GM18951 (cell line): Measurements from ENCODE around the gene NFIC.
A peak's percentile ranks its signal among the peaks of the same experiment; 100 is the strongest.

Experiments used
- POLR2A ChIP-seq: IDR thresholded peaks from 4 replicates; pipeline ENCODE4 v1.6.1; 2011; ENCODE audit warnings: mild to moderate bottlenecking; ENCODE audit not compliant: insufficient read length, insufficient read depth; ENCODE audit errors: extremely low read depth
- in situ Hi-C: fragments of 300-500 bp; cut with MboI; formaldehyde crosslinking; loops from one replicate; pipeline ENCODE4 v1.12.0; 2022; ENCODE audit warnings: low sequenced_read_pairs, mixed read lengths, inconsistent platforms; ENCODE audit not compliant: unreplicated experiment

Gene NFIC

DNA sequence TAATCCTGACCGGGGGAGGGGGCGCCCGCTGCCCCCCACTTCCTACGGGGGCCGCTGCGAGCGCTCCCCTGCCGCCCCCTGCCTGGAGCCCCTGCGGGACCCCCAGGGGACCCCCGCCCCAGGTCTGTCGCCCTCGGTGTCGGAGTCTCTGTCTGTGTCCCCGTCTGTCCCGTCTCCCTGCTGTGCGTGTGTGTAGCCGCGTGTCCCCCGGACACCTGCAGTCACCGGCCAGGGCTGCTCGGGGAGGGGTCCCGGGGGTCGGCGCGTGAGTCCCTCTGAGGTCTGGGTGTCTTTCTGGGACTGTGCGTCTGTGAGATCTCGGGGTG lies 7.7 kb upstream of the NFIC start:
- no peak for TF ChIP-seq POLR2A
- in situ Hi-C loops = no loop called here

DNA sequence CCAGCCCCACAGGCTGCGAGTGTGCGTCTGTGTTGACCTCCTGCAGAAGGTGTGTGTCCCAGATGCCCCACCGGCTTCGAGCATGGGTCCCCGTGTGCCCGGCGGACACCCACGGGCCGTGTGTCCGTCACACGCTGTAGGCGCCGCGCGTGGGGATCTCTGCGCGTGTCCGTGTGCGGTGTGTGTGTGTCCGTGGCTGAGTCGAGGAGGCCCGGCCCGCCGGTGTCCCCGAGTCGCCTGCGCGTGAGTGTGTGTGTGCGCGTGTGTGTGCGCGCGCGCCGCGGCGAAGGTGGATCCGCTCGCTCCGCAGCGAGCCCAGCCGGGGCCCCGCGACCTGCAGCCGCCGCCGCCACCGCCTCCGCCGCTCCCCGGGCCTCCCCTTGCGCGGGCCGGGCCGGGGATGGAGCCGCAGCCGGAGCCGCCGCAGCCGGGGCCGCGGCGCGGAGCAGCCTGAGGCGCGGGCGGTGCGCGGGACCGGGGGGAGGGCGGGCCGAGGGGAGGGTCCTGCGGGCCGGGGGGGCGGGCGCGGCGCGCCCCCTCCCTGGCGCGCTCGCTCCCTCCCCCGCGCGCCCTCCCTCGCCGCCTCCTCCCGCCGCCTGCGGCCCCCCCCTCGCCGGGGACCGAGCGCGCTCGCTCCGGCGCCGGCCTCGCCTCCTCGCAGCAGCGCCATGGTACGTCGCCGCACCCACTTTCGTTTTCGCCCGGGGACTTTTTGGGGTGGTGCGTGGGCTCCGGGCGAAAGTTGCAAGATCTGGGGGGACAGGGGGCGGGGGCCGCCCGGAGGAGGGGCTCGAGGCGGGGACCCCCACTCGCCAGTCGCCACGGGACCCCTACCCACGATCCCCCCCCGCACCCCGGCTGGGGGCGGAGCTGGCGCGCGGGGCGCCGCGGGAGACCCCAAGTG lies 7.1 kb upstream of the NFIC start:
- TF ChIP-seq POLR2A = peak; percentile 46
- in situ Hi-C loops = no loop called here

- in situ Hi-C loops = no loop called here
- peak; percentile 28 for TF ChIP-seq POLR2A
Observed at GRCh38 chr19:3359919-3360420, 6.4 kb upstream of the NFIC start.

- in situ Hi-C loops = no loop called here
- peak; percentile 42 for TF ChIP-seq POLR2A
Observed at GRCh38 chr19:3360421-3361383, 5.7 kb upstream of the NFIC start.

- TF ChIP-seq POLR2A = no peak
- in situ Hi-C loops = no loop called here
Observed at GRCh38 chr19:3361384-3362216, 4.8 kb upstream of the NFIC start.

DNA sequence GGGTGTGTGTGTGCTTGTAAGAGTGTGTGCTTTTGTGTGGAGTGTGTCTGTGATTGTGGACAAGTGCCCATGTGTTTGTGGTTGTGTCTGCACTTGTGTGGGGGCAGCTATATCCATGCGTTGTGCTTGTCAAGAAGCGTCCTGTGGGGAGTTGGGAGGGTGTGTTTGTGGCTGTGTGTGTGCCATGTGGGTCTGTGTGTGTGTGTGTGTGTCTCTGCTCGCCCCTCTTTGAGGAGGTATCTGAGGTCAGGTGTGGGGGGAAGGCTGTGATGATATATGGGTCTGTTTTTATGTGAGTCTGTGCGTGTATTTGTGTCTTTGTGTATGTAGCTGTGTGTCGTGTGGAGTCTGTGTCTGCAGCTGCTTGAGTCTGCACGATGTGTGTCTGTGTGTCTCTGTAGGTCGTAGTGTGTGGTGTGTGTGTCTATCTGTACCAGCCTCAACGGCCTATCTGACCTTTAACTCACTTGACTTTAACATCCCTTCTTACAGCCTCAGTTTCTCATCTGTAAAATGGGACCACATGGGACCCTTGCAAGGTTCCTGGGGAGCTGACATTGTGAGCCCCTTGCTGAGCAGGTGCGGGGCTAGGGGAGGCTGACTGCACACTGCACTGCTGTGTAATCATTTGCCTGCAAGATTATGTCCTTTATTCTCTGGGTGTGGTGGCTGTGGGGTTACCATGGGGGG lies 4.0 kb upstream of the NFIC start:
- in situ Hi-C loops = no loop called here
- no peak for TF ChIP-seq POLR2A

- TF ChIP-seq POLR2A = no peak
- in situ Hi-C loops = no loop called here
Observed at GRCh38 chr19:3363841-3364500, 2.4 kb upstream of the NFIC start.

DNA sequence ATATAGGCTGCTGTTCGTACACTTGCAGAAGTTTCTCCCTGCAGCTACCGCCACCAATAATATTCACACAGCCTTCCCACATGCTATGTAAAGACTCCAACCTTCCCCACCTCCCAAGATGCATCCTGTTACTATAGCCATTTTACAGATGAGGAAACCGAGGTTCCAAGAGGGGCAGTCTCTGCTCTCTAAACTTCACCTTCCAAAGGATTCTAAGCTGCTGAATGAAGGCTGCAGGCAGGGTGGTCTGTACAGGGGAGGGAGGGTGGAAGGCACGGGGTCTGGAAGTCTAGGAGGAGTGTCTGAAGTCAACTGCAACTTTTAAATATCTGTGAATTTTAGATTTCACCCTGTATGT lies 1.9 kb upstream of the NFIC start:
- TF ChIP-seq POLR2A = no peak
- in situ Hi-C loops = no loop called here

DNA sequence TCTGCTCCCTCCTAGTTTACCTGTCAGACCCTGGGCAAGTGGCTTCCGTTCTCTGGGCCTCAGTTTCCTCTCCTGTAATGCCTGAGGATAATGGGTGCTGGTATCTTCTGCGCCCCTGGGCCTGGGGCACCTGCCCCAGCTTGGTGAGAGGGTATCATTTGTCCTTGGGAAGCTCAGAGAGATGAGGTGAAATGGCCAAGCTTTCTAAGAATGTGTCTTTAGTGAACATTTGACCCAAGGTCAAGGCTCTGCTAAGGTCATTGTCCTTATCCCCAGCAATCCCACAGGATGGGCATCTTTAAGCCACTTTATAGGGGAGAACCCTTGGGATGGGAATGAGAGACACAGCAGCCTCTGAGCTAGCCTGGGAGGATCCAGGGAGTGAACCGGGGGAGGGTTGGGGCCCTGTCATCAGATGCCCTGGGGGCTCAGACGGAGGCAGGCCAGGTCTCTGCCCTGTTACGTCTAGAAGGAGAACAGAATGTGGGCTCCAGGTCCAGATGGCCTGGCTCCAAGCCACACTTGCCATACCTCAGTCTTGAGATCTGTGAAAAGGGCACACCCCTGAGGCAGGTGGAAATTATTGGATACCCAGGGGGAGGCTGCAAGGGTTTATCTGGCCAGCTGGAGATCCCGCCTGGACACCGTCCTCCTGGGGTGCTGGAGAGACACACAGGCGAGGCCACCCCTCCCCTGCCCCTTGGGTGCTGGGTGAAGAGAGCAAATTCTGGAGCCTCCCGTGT lies 1.1 kb upstream of the NFIC start:
- TF ChIP-seq POLR2A = no peak
- in situ Hi-C loops = no loop called here

DNA sequence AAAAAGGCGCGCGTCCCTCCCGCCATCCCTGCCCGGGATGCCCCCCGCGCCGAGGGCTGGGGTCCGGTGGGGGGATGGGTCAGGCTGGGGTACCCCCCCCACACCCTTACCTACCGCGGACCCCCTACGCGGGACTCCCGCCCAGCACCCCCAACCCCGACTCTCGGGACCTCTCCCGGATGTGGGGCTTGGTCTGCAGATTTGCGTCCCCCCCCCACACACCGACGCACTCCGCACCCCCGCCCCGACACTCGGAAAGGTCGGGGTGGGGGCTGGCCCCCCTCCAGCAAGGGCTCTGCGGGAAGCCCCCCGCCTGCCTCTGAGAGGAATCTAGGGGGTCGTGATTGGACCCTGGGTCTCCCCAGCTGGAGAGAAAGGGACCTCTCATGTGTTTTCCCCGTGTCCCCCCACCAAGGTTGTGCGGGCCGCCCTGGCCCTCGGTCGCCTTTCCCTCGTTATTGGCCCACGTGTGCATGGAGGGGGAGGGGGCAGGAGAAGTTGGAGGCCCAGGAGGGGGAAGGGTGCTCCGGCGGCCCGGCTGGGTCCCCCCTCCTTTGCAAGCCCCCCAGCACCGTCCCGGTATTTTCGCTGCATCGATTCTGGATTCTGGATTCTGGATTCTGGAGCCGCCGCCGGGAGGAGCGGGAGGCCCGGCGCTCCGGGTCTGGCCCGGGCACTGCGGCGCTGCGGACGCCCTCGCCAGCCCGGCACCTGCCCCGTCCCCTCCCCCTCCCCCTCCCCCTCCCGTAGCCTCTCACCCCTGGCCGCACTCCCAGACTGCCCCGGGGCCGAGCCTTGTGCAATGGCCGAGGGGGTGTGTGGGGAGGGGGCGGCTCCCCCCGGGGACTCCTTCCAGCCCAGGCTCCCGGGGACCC lies 607 bp downstream of the NFIC start:
- peak; percentile 31 for TF ChIP-seq POLR2A
- in situ Hi-C loops = no loop called here

GRCh38 chr19:3367628-3368440 lies 1.5 kb downstream of the NFIC start:
- in situ Hi-C loops = no loop called here
- no peak for TF ChIP-seq POLR2A
